Measurements from ENCODE around the gene TRPM3.

Gene TRPM3

GRCh38 chr9:70587201-70587600 is 534.2 kb downstream of the TRPM3 start:
- no peak overlapping the region for H3K27ac ChIP-seq
- no peak for TF ChIP-seq POLR2AphosphoS5 (IDR thresholded peaks at IDR 0.05; ENCODE audit: borderline replicate concordance, low read depth, low read length)
- TF ChIP-seq EZH2 (IDR thresholded peaks at IDR 0.05), result no peak
- TF ChIP-seq FOXP2 (optimal IDR thresholded peaks at IDR 0.05; ENCODE audit: control extremely low read depth, extremely low read length, insufficient read depth), result no peak
- H3K36me3 ChIP-seq (ENCODE audit: insufficient read depth, low read length), result no peaks in the 10 kb centered on the region
- no peak overlapping the region for H3K4me3 ChIP-seq
- no peak for DNase-seq (ENCODE audit: low read depth, low spot score)
- H3K9ac ChIP-seq (ENCODE audit: insufficient read length), result no peak overlapping the region
- H3K9me3 ChIP-seq (ENCODE audit: low read depth, low read length), result no peaks in the 10 kb centered on the region

- H3K36me3 ChIP-seq (ENCODE audit: insufficient read depth, low read length), result no peaks in the 10 kb centered on the region
- no peak overlapping the region for H3K9ac ChIP-seq (ENCODE audit: insufficient read length)
- TF ChIP-seq POLR2AphosphoS5 (IDR thresholded peaks at IDR 0.05; ENCODE audit: borderline replicate concordance, low read depth, low read length), result no peak
- no peak for TF ChIP-seq FOXP2 (optimal IDR thresholded peaks at IDR 0.05; ENCODE audit: control extremely low read depth, extremely low read length, insufficient read depth)
- no peak for TF ChIP-seq EZH2 (IDR thresholded peaks at IDR 0.05)
- no peaks in the 10 kb centered on the region for H3K9me3 ChIP-seq (ENCODE audit: low read depth, low read length)
- no peak for DNase-seq (ENCODE audit: low read depth, low spot score)
- H3K27ac ChIP-seq, result no peak overlapping the region
- no peak overlapping the region for H3K4me3 ChIP-seq
Measured at GRCh38 chr9:70586476-70586875, 534.9 kb downstream of the TRPM3 start.

GRCh38 chr9:70581955-70582350 is 539.5 kb downstream of the TRPM3 start:
- no peak for DNase-seq (ENCODE audit: low read depth, low spot score)
- no peak overlapping the region for H3K9ac ChIP-seq (ENCODE audit: insufficient read length)

GRCh38 chr9:70581214-70581954 is 540.0 kb downstream of the TRPM3 start:
- Histone ChIP-seq H3K36me3 (ENCODE audit: insufficient read depth, low read length) (no peaks in the 10 kb centered on the region), H3K27ac (no peak overlapping the region), H3K4me3 (no peak overlapping the region), H3K9me3 (ENCODE audit: low read depth, low read length) (no peaks in the 10 kb centered on the region), H3K9ac (ENCODE audit: insufficient read length) (no peak overlapping the region)
- TF ChIP-seq POLR2AphosphoS5 (IDR thresholded peaks at IDR 0.05; ENCODE audit: borderline replicate concordance, low read depth, low read length), result no peak
- no peak for TF ChIP-seq FOXP2 (optimal IDR thresholded peaks at IDR 0.05; ENCODE audit: control extremely low read depth, extremely low read length, insufficient read depth)
- TF ChIP-seq EZH2 (IDR thresholded peaks at IDR 0.05), result no peak
- DNase-seq (ENCODE audit: low read depth, low spot score), result no peak

More at GRCh38 chr9:70581955-70582350, 539.5 kb downstream of the TRPM3 start:
- Histone ChIP-seq H3K27ac (no peak overlapping the region), H3K9me3 (ENCODE audit: low read depth, low read length) (no peaks in the 10 kb centered on the region), H3K4me3 (no peak overlapping the region), H3K36me3 (ENCODE audit: insufficient read depth, low read length) (no peaks in the 10 kb centered on the region)
- no peak for TF ChIP-seq FOXP2 (optimal IDR thresholded peaks at IDR 0.05; ENCODE audit: control extremely low read depth, extremely low read length, insufficient read depth)
- no peak for TF ChIP-seq EZH2 (IDR thresholded peaks at IDR 0.05)
- no peak for TF ChIP-seq POLR2AphosphoS5 (IDR thresholded peaks at IDR 0.05; ENCODE audit: borderline replicate concordance, low read depth, low read length)

GRCh38 chr9:70580606-70581195 is 540.7 kb downstream of the TRPM3 start:
- H3K36me3 ChIP-seq (ENCODE audit: insufficient read depth, low read length), result no peaks in the 10 kb centered on the region
- H3K27ac ChIP-seq, result no peak overlapping the region
- TF ChIP-seq POLR2AphosphoS5 (IDR thresholded peaks at IDR 0.05; ENCODE audit: borderline replicate concordance, low read depth, low read length) (no peak), FOXP2 (optimal IDR thresholded peaks at IDR 0.05; ENCODE audit: control extremely low read depth, extremely low read length, insufficient read depth) (no peak), EZH2 (IDR thresholded peaks at IDR 0.05) (no peak)
- H3K4me3 ChIP-seq, result no peak overlapping the region
- no peak for DNase-seq (ENCODE audit: low read depth, low spot score)
- no peak overlapping the region for H3K9ac ChIP-seq (ENCODE audit: insufficient read length)
- no peaks in the 10 kb centered on the region for H3K9me3 ChIP-seq (ENCODE audit: low read depth, low read length)

GRCh38 chr9:70579686-70580085 is 541.7 kb downstream of the TRPM3 start:
- TF ChIP-seq FOXP2 (optimal IDR thresholded peaks at IDR 0.05; ENCODE audit: control extremely low read depth, extremely low read length, insufficient read depth) (no peak), POLR2AphosphoS5 (IDR thresholded peaks at IDR 0.05; ENCODE audit: borderline replicate concordance, low read depth, low read length) (no peak), EZH2 (IDR thresholded peaks at IDR 0.05) (no peak)
- Histone ChIP-seq H3K36me3 (ENCODE audit: insufficient read depth, low read length) (no peaks in the 10 kb centered on the region), H3K27ac (no peak overlapping the region), H3K9me3 (ENCODE audit: low read depth, low read length) (no peaks in the 10 kb centered on the region), H3K9ac (ENCODE audit: insufficient read length) (no peak overlapping the region), H3K4me3 (no peak overlapping the region)
- no peak for DNase-seq (ENCODE audit: low read depth, low spot score)

- no peak for DNase-seq (ENCODE audit: low read depth, low spot score)
- no peak for TF ChIP-seq POLR2AphosphoS5 (IDR thresholded peaks at IDR 0.05; ENCODE audit: borderline replicate concordance, low read depth, low read length)
- TF ChIP-seq EZH2 (IDR thresholded peaks at IDR 0.05), result no peak
- TF ChIP-seq FOXP2 (optimal IDR thresholded peaks at IDR 0.05; ENCODE audit: control extremely low read depth, extremely low read length, insufficient read depth), result no peak
- H3K27ac ChIP-seq, result no peak overlapping the region
- no peaks in the 10 kb centered on the region for H3K9me3 ChIP-seq (ENCODE audit: low read depth, low read length)
- H3K4me3 ChIP-seq, result no peak overlapping the region
- H3K36me3 ChIP-seq (ENCODE audit: insufficient read depth, low read length), result no peaks in the 10 kb centered on the region
- no peak overlapping the region for H3K9ac ChIP-seq (ENCODE audit: insufficient read length)
Measured at GRCh38 chr9:70578720-70579119, 542.7 kb downstream of the TRPM3 start.

GRCh38 chr9:70577671-70578070 is 543.8 kb downstream of the TRPM3 start:
- Histone ChIP-seq H3K27ac (no peak overlapping the region), H3K4me3 (no peak overlapping the region), H3K36me3 (ENCODE audit: insufficient read depth, low read length) (no peaks in the 10 kb centered on the region), H3K9me3 (ENCODE audit: low read depth, low read length) (no peaks in the 10 kb centered on the region), H3K9ac (ENCODE audit: insufficient read length) (no peak overlapping the region)
- DNase-seq (ENCODE audit: low read depth, low spot score), result no peak
- TF ChIP-seq POLR2AphosphoS5 (IDR thresholded peaks at IDR 0.05; ENCODE audit: borderline replicate concordance, low read depth, low read length), result no peak
- TF ChIP-seq EZH2 (IDR thresholded peaks at IDR 0.05), result no peak
- TF ChIP-seq FOXP2 (optimal IDR thresholded peaks at IDR 0.05; ENCODE audit: control extremely low read depth, extremely low read length, insufficient read depth), result no peak
